Activated naive CD4-positive, alpha-beta T cell treated with anti-CD3 and anti-CD28 coated beads, Interleukin-2, amount 50 U/mL, for 16 hours (primary cell): Measurements from ENCODE around the gene SMARCAL1.
A peak's percentile ranks its signal among the peaks of the same experiment; 100 is the strongest.
"Not testable (repeated sequence)": the region's sequence is repeated elsewhere in the genome, so short reads cannot be mapped to it uniquely, and the experiment has no call there.

ENCODE experiments used
- DNase-seq: peaks from one replicate; pipeline ENCODE4 v3.0.0-alpha.2; 2020

The SMARCAL1 gene

GRCh38 chr2:216412022-216412999 lies at the start of gene SMARCAL1:
Gene SMARCAL1 (plus strand): TSS chr2:216412484. CDS start chr2:216414705, 2,221 bp downstream.
- peak; percentile 99 for DNase-seq

GRCh38 chr2:216362730-216363129 lies 49.6 kb upstream of the SMARCAL1 start:
- no peak for DNase-seq

- no peak for DNase-seq
These were observed 49.1 kb upstream of the SMARCAL1 start for GRCh38 chr2:216363221-216363620.

GRCh38 chr2:216365518-216365917 lies 46.8 kb upstream of the SMARCAL1 start:
- no peak for DNase-seq

- DNase-seq = no peak
These were observed 45.4 kb upstream of the SMARCAL1 start for GRCh38 chr2:216366777-216367471.

- DNase-seq = no peak
These were observed 42.5 kb upstream of the SMARCAL1 start for GRCh38 chr2:216369821-216370220.

GRCh38 chr2:216370961-216371712 lies 41.1 kb upstream of the SMARCAL1 start:
- DNase-seq = no peak

GRCh38 chr2:216371721-216372702 lies 40.3 kb upstream of the SMARCAL1 start, which contains the start of gene MARCHF4:
Gene MARCHF4 (minus strand): TSS chr2:216372483. CDS start chr2:216370260, 2,223 bp downstream.
- DNase-seq = peak; percentile 65

GRCh38 chr2:216372761-216373291 lies 39.5 kb upstream of the SMARCAL1 start:
- no peak for DNase-seq

GRCh38 chr2:216373896-216374295 lies 38.4 kb upstream of the SMARCAL1 start:
- no peak for DNase-seq

GRCh38 chr2:216375286-216375685 lies 37.0 kb upstream of the SMARCAL1 start:
- no peak for DNase-seq

GRCh38 chr2:216379977-216380376 lies 32.3 kb upstream of the SMARCAL1 start:
- no peak for DNase-seq

- DNase-seq = not testable (repeated sequence)
These were observed 27.9 kb upstream of the SMARCAL1 start for GRCh38 chr2:216384409-216384808.

- no peak for DNase-seq
These were observed 26.8 kb upstream of the SMARCAL1 start for GRCh38 chr2:216385478-216385877.

- DNase-seq = no peak
These were observed 25.0 kb upstream of the SMARCAL1 start for GRCh38 chr2:216387262-216387661.

- peak; percentile 30 for DNase-seq
These were observed 24.0 kb upstream of the SMARCAL1 start for GRCh38 chr2:216388046-216388884.

GRCh38 chr2:216389570-216389969 lies 22.7 kb upstream of the SMARCAL1 start:
- no peak for DNase-seq

GRCh38 chr2:216391401-216391800 lies 20.9 kb upstream of the SMARCAL1 start:
- DNase-seq = no peak

GRCh38 chr2:216392018-216392562 lies 20.2 kb upstream of the SMARCAL1 start:
- no peak for DNase-seq
